Measurements from ENCODE around the gene PRDM16.

DNA sequence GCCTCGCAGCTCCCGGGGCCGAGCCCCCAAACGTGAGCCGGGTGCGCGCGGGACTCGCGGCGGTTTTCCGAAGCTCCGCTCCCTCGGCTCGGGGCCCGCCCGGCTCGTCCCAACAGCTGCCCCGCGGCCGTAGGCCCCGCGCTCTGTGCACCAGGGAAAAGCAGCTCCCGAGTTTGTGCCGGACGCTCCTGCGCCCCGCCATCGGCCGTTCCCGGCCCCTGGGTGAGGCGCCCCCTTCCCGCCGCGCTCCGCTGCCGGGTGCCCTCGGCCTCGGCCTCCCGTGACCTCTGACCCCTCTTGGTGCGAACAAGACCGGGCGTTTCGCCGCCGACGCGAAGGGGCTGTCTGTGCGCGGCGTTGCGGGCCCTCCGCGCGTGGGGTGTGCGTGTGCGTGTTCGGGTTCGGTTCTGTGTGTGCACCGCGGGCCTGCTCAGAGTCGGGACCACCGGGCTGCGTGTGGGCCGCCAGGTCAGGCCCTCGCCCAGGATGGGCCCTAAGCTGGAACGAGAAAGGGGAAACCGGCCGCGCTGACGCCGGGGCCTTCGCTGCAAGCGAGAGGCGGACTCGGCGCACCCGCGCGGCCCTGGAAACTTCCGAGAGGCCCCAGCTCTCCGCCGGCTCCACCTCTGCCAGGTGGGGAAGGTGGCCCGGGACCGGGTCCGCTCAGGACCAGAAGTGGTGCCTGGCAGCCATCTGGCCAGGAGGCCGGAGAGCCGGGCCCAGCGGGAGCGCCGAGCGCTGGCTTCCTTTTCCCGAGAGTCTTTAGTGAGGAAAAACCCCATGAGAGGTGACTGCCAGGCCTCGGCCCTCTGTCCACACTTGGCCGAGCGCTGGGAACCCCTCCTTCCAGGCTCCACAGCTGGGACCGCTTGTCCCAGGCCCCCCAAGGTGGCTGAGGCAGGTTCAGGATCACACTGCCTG, 1.9 kb downstream of the PRDM16 start:
- TF ChIP-seq, protein P1, sequence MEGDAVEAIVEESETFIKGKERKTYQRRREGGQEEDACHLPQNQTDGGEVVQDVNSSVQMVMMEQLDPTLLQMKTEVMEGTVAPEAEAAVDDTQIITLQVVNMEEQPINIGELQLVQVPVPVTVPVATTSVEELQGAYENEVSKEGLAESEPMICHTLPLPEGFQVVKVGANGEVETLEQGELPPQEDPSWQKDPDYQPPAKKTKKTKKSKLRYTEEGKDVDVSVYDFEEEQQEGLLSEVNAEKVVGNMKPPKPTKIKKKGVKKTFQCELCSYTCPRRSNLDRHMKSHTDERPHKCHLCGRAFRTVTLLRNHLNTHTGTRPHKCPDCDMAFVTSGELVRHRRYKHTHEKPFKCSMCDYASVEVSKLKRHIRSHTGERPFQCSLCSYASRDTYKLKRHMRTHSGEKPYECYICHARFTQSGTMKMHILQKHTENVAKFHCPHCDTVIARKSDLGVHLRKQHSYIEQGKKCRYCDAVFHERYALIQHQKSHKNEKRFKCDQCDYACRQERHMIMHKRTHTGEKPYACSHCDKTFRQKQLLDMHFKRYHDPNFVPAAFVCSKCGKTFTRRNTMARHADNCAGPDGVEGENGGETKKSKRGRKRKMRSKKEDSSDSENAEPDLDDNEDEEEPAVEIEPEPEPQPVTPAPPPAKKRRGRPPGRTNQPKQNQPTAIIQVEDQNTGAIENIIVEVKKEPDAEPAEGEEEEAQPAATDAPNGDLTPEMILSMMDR (IDR thresholded peaks at IDR 0.05): no peak
- no peak for TF ChIP-seq POLR2A (IDR thresholded peaks at IDR 0.05)

Data from testis (tissue), 2 donors.